Muscle layer of duodenum (tissue), 2 donors: ENCODE data around the gene SCN8A.

Experiments used
- H3K27ac ChIP-seq: one replicate; pipeline ENCODE4 v1.7.0; 2013; ENCODE audit warnings: mild to moderate bottlenecking, low read length
- H3K27me3 ChIP-seq: one replicate; pipeline ENCODE4 v1.7.0; 2013; ENCODE audit warnings: low read depth, mild to moderate bottlenecking, control low read depth, low read length
- H3K36me3 ChIP-seq, 2 donors: one replicate each; pipeline ENCODE4 v1.7.0; 2013; ENCODE audit warnings: low read length in 2 of 2, control low read depth in 1 of 2, mild to moderate bottlenecking in 1 of 2; ENCODE audit not compliant: insufficient read depth in 2 of 2, control insufficient read depth in 1 of 2
- H3K4me1 ChIP-seq, 2 donors: one replicate each; pipeline ENCODE4 v1.7.0; 2013; ENCODE audit warnings: low read length in 2 of 2, mild to moderate bottlenecking in 2 of 2, control low read depth in 1 of 2, moderate library complexity in 1 of 2; ENCODE audit not compliant: insufficient read depth in 2 of 2, control insufficient read depth in 1 of 2
- H3K4me3 ChIP-seq, 2 donors: one replicate each; pipeline ENCODE4 v1.7.0; 2013; ENCODE audit warnings: low read length in 2 of 2, low read depth in 1 of 2, mild to moderate bottlenecking in 1 of 2
- H3K9me3 ChIP-seq, 2 donors: one replicate each; pipeline ENCODE4 v1.7.0; 2013; ENCODE audit warnings: low read length in 2 of 2, control low read depth in 1 of 2, mild to moderate bottlenecking in 1 of 2; ENCODE audit not compliant: control insufficient read depth in 1 of 2
- donor health status: healthy.

Gene SCN8A

GRCh38 chr12:51749206-51749985 is 158.4 kb downstream of the SCN8A start:
- H3K4me1 ChIP-seq: peaks cover 0 to 9% of the 10 kb centered on the region in 2 donors
- H3K27me3 ChIP-seq: no peaks in the 10 kb centered on the region
- no peak overlapping the region for H3K4me3 ChIP-seq
- H3K36me3 ChIP-seq: no peaks in the 10 kb centered on the region
- H3K27ac ChIP-seq: no peak overlapping the region
- H3K9me3 ChIP-seq: no peaks in the 10 kb centered on the region

GRCh38 chr12:51749986-51750317 is 158.9 kb downstream of the SCN8A start:
- Histone ChIP-seq H3K9me3 (no peaks in the 10 kb centered on the region), H3K27me3 (no peaks in the 10 kb centered on the region), H3K4me3 (no peak overlapping the region), H3K4me1 (peaks cover 0 to 9% of the 10 kb centered on the region in 2 donors), H3K27ac (no peak overlapping the region), H3K36me3 (no peaks in the 10 kb centered on the region)

GRCh38 chr12:51751661-51752060 is 160.6 kb downstream of the SCN8A start:
- H3K4me1 ChIP-seq: peaks cover 0 to 9% of the 10 kb centered on the region in 2 donors
- no peaks in the 10 kb centered on the region for H3K36me3 ChIP-seq
- H3K9me3 ChIP-seq: no peaks in the 10 kb centered on the region
- H3K27me3 ChIP-seq: no peaks in the 10 kb centered on the region
- H3K4me3 ChIP-seq: no peak overlapping the region
- H3K27ac ChIP-seq: peak overlapping the region; percentile 48

- H3K27ac ChIP-seq: peak overlapping the region; percentile 48
- no peak overlapping the region for H3K4me3 ChIP-seq
- no peaks in the 10 kb centered on the region for H3K27me3 ChIP-seq
- H3K4me1 ChIP-seq: peaks cover 0 to 9% of the 10 kb centered on the region in 2 donors
- no peaks in the 10 kb centered on the region for H3K36me3 ChIP-seq
- H3K9me3 ChIP-seq: no peaks in the 10 kb centered on the region
These were observed 161.3 kb downstream of the SCN8A start for GRCh38 chr12:51752234-51752889.

- Histone ChIP-seq H3K9me3 (no peaks in the 10 kb centered on the region), H3K4me3 (no peak overlapping the region), H3K4me1 (peaks cover 0 to 9% of the 10 kb centered on the region in 2 donors), H3K27me3 (no peaks in the 10 kb centered on the region), H3K36me3 (no peaks in the 10 kb centered on the region), H3K27ac (no peak overlapping the region)
These were observed 163.1 kb downstream of the SCN8A start for GRCh38 chr12:51753980-51754675.

GRCh38 chr12:51755251-51755650 is 164.2 kb downstream of the SCN8A start:
- Histone ChIP-seq H3K27me3 (no peaks in the 10 kb centered on the region), H3K4me3 (no peak overlapping the region), H3K4me1 (peaks cover 0 to 9% of the 10 kb centered on the region in 2 donors), H3K36me3 (no peaks in the 10 kb centered on the region), H3K9me3 (no peaks in the 10 kb centered on the region), H3K27ac (no peak overlapping the region)

- Histone ChIP-seq H3K9me3 (no peaks in the 10 kb centered on the region), H3K27me3 (no peaks in the 10 kb centered on the region), H3K4me3 (no peak overlapping the region), H3K36me3 (no peaks in the 10 kb centered on the region), H3K27ac (no peak overlapping the region), H3K4me1 (no peaks in the 10 kb centered on the region)
These were observed 168.1 kb downstream of the SCN8A start for GRCh38 chr12:51759175-51759574.

GRCh38 chr12:51759695-51760094 is 168.7 kb downstream of the SCN8A start:
- Histone ChIP-seq H3K27me3 (no peaks in the 10 kb centered on the region), H3K36me3 (no peaks in the 10 kb centered on the region), H3K4me1 (no peaks in the 10 kb centered on the region), H3K9me3 (no peaks in the 10 kb centered on the region), H3K4me3 (no peak overlapping the region), H3K27ac (no peak overlapping the region)

GRCh38 chr12:51760231-51760630 is 169.2 kb downstream of the SCN8A start:
- Histone ChIP-seq H3K4me3 (no peak overlapping the region), H3K36me3 (no peaks in the 10 kb centered on the region)

GRCh38 chr12:51763743-51764142 is 172.7 kb downstream of the SCN8A start:
- H3K4me1 ChIP-seq: no peaks in the 10 kb centered on the region
- H3K36me3 ChIP-seq: no peaks in the 10 kb centered on the region
- H3K4me3 ChIP-seq: no peak overlapping the region
- H3K27me3 ChIP-seq: no peaks in the 10 kb centered on the region
- no peaks in the 10 kb centered on the region for H3K9me3 ChIP-seq
- no peak overlapping the region for H3K27ac ChIP-seq

More at GRCh38 chr12:51760231-51760630, 169.2 kb downstream of the SCN8A start:
- Histone ChIP-seq H3K27me3 (no peaks in the 10 kb centered on the region), H3K9me3 (no peaks in the 10 kb centered on the region), H3K4me1 (no peaks in the 10 kb centered on the region), H3K27ac (no peak overlapping the region)

- Histone ChIP-seq H3K4me3 (no peak overlapping the region), H3K9me3 (no peaks in the 10 kb centered on the region), H3K27ac (no peak overlapping the region), H3K27me3 (no peaks in the 10 kb centered on the region), H3K36me3 (no peaks in the 10 kb centered on the region), H3K4me1 (no peaks in the 10 kb centered on the region)
These were observed 175.1 kb downstream of the SCN8A start for GRCh38 chr12:51766067-51766676.
